IMR-90 (cell line): ENCODE data around the gene DBNDD1. TPM values are rescaled to one million over a fixed set of nuclear protein-coding genes. Genes with fewer than 3 reads are reported as not detected.

Experiments
- ATAC-seq: fragments of 200-7000 bp; cut with Tn5 transposase; 2 replicates; pipeline ENCODE4 v1.9.1; 2020; ENCODE audit warnings: low read depth, mild to moderate bottlenecking, moderate library complexity
- BruUV-seq: library from RNA; stranded (reverse); fragments of 400-500 nt; replicated peaks from 2 replicates; lab custom pipeline; 2021; lab: Mats Ljungman, UMichigan
- CTCF ChIA-PET: fragments of 300-600 bp; formaldehyde crosslinking; extraction: SDS; loops from one replicate; lab custom pipeline; 2021; ENCODE audit warnings: antibody characterized with exemption; lab: Yijun Ruan, JAX
- POLR2A ChIA-PET: fragments of 300-600 bp; sonication (Branson Sonifier 250); formaldehyde crosslinking; loops from one replicate; lab custom pipeline; 2022; ENCODE audit warnings: antibody characterized with exemption; ENCODE audit not compliant: unreplicated experiment; lab: Charles Lee
- DNase-seq: peaks from one replicate; pipeline ENCODE4 v3.0.0; 2013
- H2AFZ ChIP-seq: replicated peaks from 2 replicates; pipeline ENCODE3; 2013; ENCODE audit warnings: low read length, mild to moderate bottlenecking; ENCODE audit not compliant: poor library complexity
- H2AK5ac ChIP-seq: 2 replicates; pipeline ENCODE4 v1.6.1; 2013; ENCODE audit warnings: low read depth, low read length, inconsistent platforms
- H2AK9ac ChIP-seq: replicated peaks from 2 replicates; pipeline ENCODE3; 2013; ENCODE audit warnings: mild to moderate bottlenecking, low read depth, low read length, moderate library complexity; ENCODE audit not compliant: poor library complexity
- H2BK120ac ChIP-seq: 2 replicates; pipeline ENCODE4 v1.6.1; 2013; ENCODE audit warnings: low read depth, low read length, inconsistent platforms
- H2BK15ac ChIP-seq: 3 replicates; pipeline ENCODE4 v1.6.1; 2013; ENCODE audit warnings: low read depth, low read length, inconsistent platforms
- H2BK20ac ChIP-seq: 2 replicates; pipeline ENCODE4 v1.6.1; 2013; ENCODE audit warnings: low read depth, mild to moderate bottlenecking, inconsistent platforms, low read length, moderate library complexity
- H2BK5ac ChIP-seq: 2 replicates; pipeline ENCODE4 v1.6.1; 2013; ENCODE audit warnings: mild to moderate bottlenecking, low read depth, low read length, inconsistent platforms; ENCODE audit not compliant: poor library complexity, severe bottlenecking
- H3K14ac ChIP-seq: replicated peaks from 2 replicates; pipeline ENCODE4 v1.6.1; 2013; ENCODE audit warnings: low read depth, low read length, inconsistent platforms
- H3K18ac ChIP-seq: 2 replicates; pipeline ENCODE4 v1.6.1; 2013; ENCODE audit warnings: low read depth, low read length, control low read depth
- H3K23ac ChIP-seq: 2 replicates; pipeline ENCODE4 v1.6.1; 2013; ENCODE audit warnings: low read depth, low read length, inconsistent platforms
- H3K27ac ChIP-seq: 2 replicates; pipeline ENCODE4 v1.5.1; 2013; ENCODE audit warnings: mild to moderate bottlenecking, control low read depth, low read length; ENCODE audit not compliant: insufficient read depth
- H3K27me3 ChIP-seq: 2 replicates; pipeline ENCODE4 v1.6.1; 2013; ENCODE audit warnings: low read length; ENCODE audit not compliant: control insufficient read depth, insufficient read depth
- H3K36me3 ChIP-seq: 2 replicates; pipeline ENCODE4 v1.6.1; 2013; ENCODE audit warnings: low read length, mixed read lengths; ENCODE audit not compliant: control insufficient read depth, insufficient read depth
- H3K4ac ChIP-seq: 2 replicates; pipeline ENCODE4 v1.6.1; 2013; ENCODE audit warnings: low read depth, low read length, inconsistent platforms
- H3K4me1 ChIP-seq: 2 replicates; pipeline ENCODE4 v1.6.1; 2013; ENCODE audit warnings: low read length, mixed read lengths; ENCODE audit not compliant: control insufficient read depth, insufficient read depth
- H3K4me2 ChIP-seq: 2 replicates; pipeline ENCODE4 v1.6.1; 2013; ENCODE audit warnings: low read depth, mild to moderate bottlenecking, control low read depth, low read length, moderate library complexity
- H3K4me3 ChIP-seq: 2 replicates; pipeline ENCODE4 v1.5.1; 2013; ENCODE audit warnings: low read depth, mild to moderate bottlenecking, control low read depth, low read length, moderate library complexity; ENCODE audit not compliant: insufficient read depth
- H3K56ac ChIP-seq: 2 replicates; pipeline ENCODE4 v1.6.1; 2013; ENCODE audit warnings: low read length, inconsistent platforms; ENCODE audit not compliant: insufficient read depth; ENCODE audit errors: extremely low read depth
- H3K79me1 ChIP-seq, 2 experiments: 2 replicates each; pipeline ENCODE4 v1.6.1; 2013; ENCODE audit warnings: low read length in 2 of 2, inconsistent platforms in 1 of 2, low read depth in 1 of 2
- H3K9ac ChIP-seq: 2 replicates; pipeline ENCODE4 v1.6.1; 2013; ENCODE audit warnings: low read depth, low read length, control low read depth
- H3K9me1 ChIP-seq: 2 replicates; pipeline ENCODE4 v1.6.1; 2013; ENCODE audit warnings: low read length, inconsistent platforms; ENCODE audit not compliant: insufficient read depth
- H3K9me3 ChIP-seq: 2 replicates; pipeline ENCODE4 v1.6.1; 2013; ENCODE audit warnings: low read length; ENCODE audit not compliant: control insufficient read depth, insufficient read depth
- H4K20me1 ChIP-seq: 2 replicates; pipeline ENCODE4 v1.6.1; 2013; ENCODE audit warnings: low read length, inconsistent platforms; ENCODE audit not compliant: insufficient read depth
- H4K5ac ChIP-seq: 2 replicates; pipeline ENCODE4 v1.6.1; 2013; ENCODE audit warnings: mild to moderate bottlenecking, low read depth, low read length, control low read depth
- H4K8ac ChIP-seq, 2 experiments: 2 replicates each; pipeline ENCODE4 v1.6.1; 2013; ENCODE audit warnings: low read depth in 2 of 2, low read length in 2 of 2, control low read depth in 1 of 2, inconsistent platforms in 1 of 2
- H4K91ac ChIP-seq: 2 replicates; pipeline ENCODE4 v1.6.1; 2013; ENCODE audit warnings: low read depth, low read length, inconsistent platforms; ENCODE audit not compliant: insufficient read depth
- BHLHE40 ChIP-seq: fragments of 150-350 bp; IDR thresholded peaks from 2 replicates; pipeline ENCODE4 v1.6.1; 2016; ENCODE audit warnings: mild to moderate bottlenecking, low read depth, low read length
- CEBPB ChIP-seq: IDR thresholded peaks from 2 replicates; pipeline ENCODE4 v1.6.1; 2012; ENCODE audit warnings: low read depth, low read length, improper control_type of control experiment
- FOS ChIP-seq: fragments of 150-350 bp; IDR thresholded peaks from 2 replicates; pipeline ENCODE4 v1.6.1; 2016; ENCODE audit warnings: low read depth, low read length
- MAFK ChIP-seq: IDR thresholded peaks from 2 replicates; pipeline ENCODE4 v1.6.1; 2012; ENCODE audit warnings: low read depth, low read length, improper control_type of control experiment
- MXI1 ChIP-seq: IDR thresholded peaks from 2 replicates; pipeline ENCODE4 v1.6.1; 2012; ENCODE audit warnings: low read depth, mild to moderate bottlenecking, low read length, moderate library complexity, borderline replicate concordance
- NFE2L2 ChIP-seq: fragments of 150-350 bp; IDR thresholded peaks from 2 replicates; pipeline ENCODE4 v1.6.1; 2016; ENCODE audit warnings: low read depth, mild to moderate bottlenecking, low read length
- POLR2A ChIP-seq: IDR thresholded peaks from 2 replicates; pipeline ENCODE4 v1.6.1; 2012; ENCODE audit warnings: mild to moderate bottlenecking, low read depth, low read length
- RAD21 ChIP-seq: IDR thresholded peaks from 2 replicates; pipeline ENCODE4 v1.6.1; 2012; ENCODE audit warnings: low read length, improper control_type of control experiment
- RCOR1 ChIP-seq: IDR thresholded peaks from 2 replicates; pipeline ENCODE4 v1.6.1; 2012; ENCODE audit warnings: mild to moderate bottlenecking, low read length, improper control_type of control experiment; ENCODE audit not compliant: insufficient replicate concordance
- SMC3 ChIP-seq: fragments of 150-350 bp; IDR thresholded peaks from 2 replicates; pipeline ENCODE4 v1.6.1; 2016; ENCODE audit warnings: low read depth, mild to moderate bottlenecking, antibody characterized with exemption, low read length, moderate library complexity
- WGBS, 2 experiments: methylation state at CpG; one replicate each; pipeline versions ENCODE4 v1.1.5 to v1.1.7; 2013; ENCODE audit warnings: missing lambda C conversion rate in 2 of 2; ENCODE audit not compliant: insufficient read length in 1 of 2; ENCODE audit errors: extremely low coverage in 2 of 2; 5-methylcytosine and 5-hydroxymethylcytosine counted together
- dilution Hi-C: fragments of 300-500 bp; cut with HindIII; formaldehyde crosslinking; loops from one replicate; pipeline ENCODE4 v1.14.3; 2018; ENCODE audit warnings: low sequenced_read_pairs; ENCODE audit not compliant: unreplicated experiment
- in situ Hi-C: fragments of 300-500 bp; cut with MboI; formaldehyde crosslinking; loops from 3 replicates; pipeline ENCODE4 v1.14.3; 2019; ENCODE audit warnings: low sequenced_read_pairs, inconsistent platforms, mixed read lengths
- intact Hi-C: fragments of 100-400 bp; cut with micrococcal nuclease; formaldehyde crosslinking; loops from 2 replicates; pipeline ENCODE4 v1.10.0; 2022
- polyA plus RNA-seq, 3 experiments: library from polyadenylated mRNA; depleted of rRNA; stranded (reverse); fragments of >200 nt; gene quantifications; 2 replicates each; pipeline ENCODE4 v1.2.3, GENCODE V29; 2012; ENCODE audit warnings: low replicate concordance in 1 of 3
- total RNA-seq: library from RNA; depleted of rRNA; stranded (reverse); fragments of >200 nt; gene quantifications from 2 replicates; pipeline ENCODE4 v1.2.3, GENCODE V29; 2012
- TF ChIP-seq, protein P1 (sequence below): fragments of 150-350 bp; IDR thresholded peaks from 2 replicates; pipeline ENCODE4 v1.6.1; 2016; ENCODE audit warnings: low read depth, mild to moderate bottlenecking, low read length, moderate library complexity, borderline replicate concordance
- TF ChIP-seq, protein P2 (sequence below): fragments of 150-350 bp; IDR thresholded peaks from 2 replicates; pipeline ENCODE4 v1.6.1; 2017; ENCODE audit warnings: mild to moderate bottlenecking, antibody characterized with exemption, low read length, low read depth

DBNDD1 gene
- total and polyA plus RNA-seq, 2 of the 4 experiments (the other 2 are of a cell fraction) = 3.4 to 23.0 TPM

DNA sequence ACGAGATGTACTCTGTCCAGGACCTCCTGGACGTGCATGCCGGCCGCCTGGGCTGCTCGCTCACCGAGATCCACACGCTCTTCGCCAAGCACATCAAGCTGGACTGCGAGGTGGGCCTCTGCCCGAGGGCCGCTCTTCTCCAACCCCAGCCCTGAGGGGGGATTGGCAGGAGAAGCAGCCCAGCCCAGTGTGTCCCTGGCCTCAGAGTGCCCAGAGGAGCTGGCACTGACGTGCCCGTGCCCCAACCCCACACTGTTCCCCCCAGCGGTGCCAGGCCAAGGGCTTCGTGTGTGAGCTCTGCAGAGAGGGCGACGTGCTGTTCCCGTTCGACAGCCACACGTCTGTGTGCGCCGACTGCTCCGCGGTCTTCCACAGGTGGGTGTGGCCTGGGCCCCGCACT is 55.1 kb downstream of the DBNDD1 start (continued):
- TF ChIP-seq SMC3 = no peak
- TF ChIP-seq MXI1 = no peak
- TF ChIP-seq BHLHE40 = no peak
- TF ChIP-seq FOS = no peak

DNA sequence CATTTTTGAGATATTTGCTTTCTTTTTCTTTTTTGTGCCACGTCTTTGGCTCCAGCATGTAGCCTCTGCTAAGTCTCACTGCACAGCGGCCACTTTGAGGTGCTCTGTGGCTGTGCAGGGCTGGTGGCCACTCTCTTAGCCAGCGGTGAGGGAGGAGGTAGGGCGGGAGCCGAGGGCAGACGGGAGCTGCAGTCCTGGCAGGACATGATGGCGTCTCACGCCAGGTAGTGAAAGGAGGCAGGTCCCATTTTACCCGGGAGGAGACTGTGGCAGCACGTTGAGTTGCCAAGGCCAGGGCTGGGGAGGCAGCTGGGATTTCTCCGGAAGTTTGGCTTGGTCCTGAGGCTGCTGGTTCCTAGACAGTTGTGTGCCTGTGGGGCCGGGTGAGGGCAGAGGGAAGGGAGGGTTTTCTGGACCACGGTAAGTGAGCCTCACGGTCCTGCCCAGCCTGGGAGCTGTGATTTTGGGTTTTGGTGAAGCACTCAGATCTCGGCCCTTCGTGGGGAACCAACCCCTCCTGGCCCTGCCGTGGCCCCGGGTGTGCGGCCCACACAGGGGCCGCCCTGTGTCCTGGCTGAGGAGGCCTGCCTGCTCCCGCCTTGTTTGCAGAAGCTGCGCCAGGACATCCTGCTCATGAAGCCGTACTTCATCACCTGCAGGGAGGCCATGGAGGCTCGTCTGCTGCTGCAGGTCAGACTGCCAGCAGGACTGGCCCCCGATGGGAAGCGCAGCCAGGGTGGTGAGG is 56.3 kb downstream of the DBNDD1 start:
- Histone ChIP-seq H4K8ac (no peak overlapping the region), H2BK120ac (no peak overlapping the region), H2BK15ac (no peak overlapping the region), H3K4ac (no peak overlapping the region), H3K9me1 (peaks cover 2% of the 10 kb centered on the region; the same call in 1 of the 2 replicates), H2AK5ac (no peak overlapping the region), H3K9me3 (no peaks in the 10 kb centered on the region), H3K4me1 (no peaks in the 10 kb centered on the region), H3K23ac (no peak overlapping the region), H2AK9ac (no peak overlapping the region), H2BK5ac (no peak overlapping the region), H2AFZ (no peak overlapping the region), H3K4me2 (no peak overlapping the region), H4K20me1 (peaks cover 4% of the 10 kb centered on the region; the same call in 1 of the 2 replicates), H3K14ac (no peak overlapping the region), H3K36me3 (peaks cover 39% of the 10 kb centered on the region), H3K4me3 (no peak overlapping the region), H3K18ac (no peak overlapping the region), H3K56ac (no peak overlapping the region), H3K9ac (no peak overlapping the region), H3K27ac (no peak overlapping the region), H2BK20ac (no peak overlapping the region), H3K27me3 (no peaks in the 10 kb centered on the region), H4K91ac (no peak overlapping the region), H4K5ac (no peak overlapping the region), H3K79me1 (peaks cover 0 to 17% of the 10 kb centered on the region in 2 experiments; a peak in 2 of 4 replicates)
- dilution Hi-C loops (no loop called here), in situ Hi-C loops (no loop called here), intact Hi-C loops (no loop called here)
- POLR2A ChIA-PET = no interaction called here
- CTCF ChIA-PET = no interaction called here
- ATAC-seq (no peak), DNase-seq (no peak)
- BruUV-seq = no TSS peak
- 91% methylated on average over 17 of the region's 26 CpGs; no CpG with 5 or more reads in 1 of the 2 experiments for WGBS, 2 experiments
- TF ChIP-seq RCOR1 (no peak), FOS (no peak), MXI1 (no peak), NFE2L2 (no peak), BHLHE40 (no peak), MAFK (no peak), CEBPB (no peak), SMC3 (no peak), POLR2A (no peak), RAD21 (no peak)
- TF ChIP-seq, protein P1, sequence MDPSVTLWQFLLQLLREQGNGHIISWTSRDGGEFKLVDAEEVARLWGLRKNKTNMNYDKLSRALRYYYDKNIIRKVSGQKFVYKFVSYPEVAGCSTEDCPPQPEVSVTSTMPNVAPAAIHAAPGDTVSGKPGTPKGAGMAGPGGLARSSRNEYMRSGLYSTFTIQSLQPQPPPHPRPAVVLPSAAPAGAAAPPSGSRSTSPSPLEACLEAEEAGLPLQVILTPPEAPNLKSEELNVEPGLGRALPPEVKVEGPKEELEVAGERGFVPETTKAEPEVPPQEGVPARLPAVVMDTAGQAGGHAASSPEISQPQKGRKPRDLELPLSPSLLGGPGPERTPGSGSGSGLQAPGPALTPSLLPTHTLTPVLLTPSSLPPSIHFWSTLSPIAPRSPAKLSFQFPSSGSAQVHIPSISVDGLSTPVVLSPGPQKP = no peak
- TF ChIP-seq, protein P2, sequence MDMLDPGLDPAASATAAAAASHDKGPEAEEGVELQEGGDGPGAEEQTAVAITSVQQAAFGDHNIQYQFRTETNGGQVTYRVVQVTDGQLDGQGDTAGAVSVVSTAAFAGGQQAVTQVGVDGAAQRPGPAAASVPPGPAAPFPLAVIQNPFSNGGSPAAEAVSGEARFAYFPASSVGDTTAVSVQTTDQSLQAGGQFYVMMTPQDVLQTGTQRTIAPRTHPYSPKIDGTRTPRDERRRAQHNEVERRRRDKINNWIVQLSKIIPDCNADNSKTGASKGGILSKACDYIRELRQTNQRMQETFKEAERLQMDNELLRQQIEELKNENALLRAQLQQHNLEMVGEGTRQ = no peak
